Neural cell (in vitro differentiated cells): ENCODE data around the gene SRF. TPM values are rescaled to one million over a fixed set of nuclear protein-coding genes. Genes with fewer than 3 reads are reported as not detected.
A peak's percentile ranks its signal among the peaks of the same experiment; 100 is the strongest.

Experiments
- H2AFZ ChIP-seq: fragments of 200-600, 300-800 bp; sonication (generic), shearing (Covaris generic); 2 replicates; pipeline ENCODE4 v1.6.0; 2014; ENCODE audit warnings: low read depth, mild to moderate bottlenecking, antibody characterized with exemption, low read length, moderate library complexity
- H3F3A ChIP-seq: fragments of 200-600 bp; shearing (Covaris generic); 2 replicates; pipeline ENCODE4 v1.6.1; 2016; ENCODE audit warnings: mild to moderate bottlenecking, moderate library complexity, mixed read lengths, antibody characterized with exemption, low read length; ENCODE audit not compliant: insufficient read depth, poor library complexity, severe bottlenecking
- H3K27ac ChIP-seq: fragments of 200-600, 300-800 bp; sonication (generic), shearing (Covaris generic); 2 replicates; pipeline ENCODE4 v1.5.1; 2014; ENCODE audit warnings: mild to moderate bottlenecking, low read length, moderate library complexity
- H3K27me3 ChIP-seq: fragments of 300-800, 200-600 bp; sonication (generic), shearing (Covaris generic); 2 replicates; pipeline ENCODE4 v1.6.0; 2014; ENCODE audit warnings: mild to moderate bottlenecking, low read depth, low read length, moderate library complexity; ENCODE audit not compliant: insufficient read depth
- H3K36me3 ChIP-seq: fragments of 300-800, 200-600 bp; sonication (generic), shearing (Covaris generic); 2 replicates; pipeline ENCODE4 v1.5.1; 2014; ENCODE audit warnings: mild to moderate bottlenecking, antibody characterized with exemption, low read length, moderate library complexity; ENCODE audit not compliant: insufficient read depth
- H3K4me2 ChIP-seq: fragments of 300-800, 200-600 bp; sonication (generic), shearing (Covaris generic); 2 replicates; pipeline ENCODE4 v1.6.0; 2014; ENCODE audit warnings: mild to moderate bottlenecking, low read length
- H3K4me3 ChIP-seq: fragments of 300-800, 200-600 bp; sonication (generic), shearing (Covaris generic); 2 replicates; pipeline ENCODE4 v1.5.1; 2014; ENCODE audit warnings: mild to moderate bottlenecking, low read length, moderate library complexity
- H3K79me2 ChIP-seq: fragments of 200-600 bp; shearing (Covaris generic); replicated peaks from 2 replicates; pipeline ENCODE4 v1.6.0; 2014; ENCODE audit warnings: mild to moderate bottlenecking, low read length, moderate library complexity; ENCODE audit not compliant: insufficient read depth
- H3K9ac ChIP-seq: fragments of 300-800, 200-600 bp; sonication (generic), shearing (Covaris generic); 2 replicates; pipeline ENCODE4 v1.6.1; 2016; ENCODE audit warnings: mild to moderate bottlenecking, low read length, mixed read lengths
- H3K9me2 ChIP-seq: fragments of 200-600 bp; shearing (Covaris generic); 2 replicates; pipeline ENCODE4 v1.6.1; 2016; ENCODE audit warnings: mild to moderate bottlenecking, low read length, mixed read lengths; ENCODE audit not compliant: insufficient read depth
- H3K9me3 ChIP-seq: fragments of 200-600, 300-800 bp; sonication (generic), shearing (Covaris generic); 2 replicates; pipeline ENCODE4 v1.6.1; 2016; ENCODE audit warnings: mild to moderate bottlenecking, mixed run types, low read length, moderate library complexity, mixed read lengths
- H4K20me1 ChIP-seq: fragments of 200-600 bp; shearing (Covaris generic); 2 replicates; pipeline ENCODE4 v1.6.1; 2016; ENCODE audit warnings: mild to moderate bottlenecking, mixed run types; ENCODE audit not compliant: insufficient read depth
- CTCF ChIP-seq: fragments of 450-650 bp; IDR thresholded peaks from 2 replicates; pipeline ENCODE4 v1.5.1; 2014; ENCODE audit warnings: antibody characterized with exemption, mild to moderate bottlenecking, moderate library complexity; ENCODE audit not compliant: poor library complexity, severe bottlenecking
- EP300 ChIP-seq: fragments of 450-650 bp; conservative IDR thresholded peaks from 2 replicates; pipeline ENCODE4 v1.6.1; 2014; ENCODE audit warnings: antibody characterized with exemption, mild to moderate bottlenecking, moderate library complexity; ENCODE audit not compliant: poor library complexity, severe bottlenecking
- EZH2 ChIP-seq: fragments of 200-600, 300-800 bp; shearing (Covaris generic), sonication (generic); IDR thresholded peaks from 2 replicates; pipeline ENCODE4 v1.6.1; 2014; ENCODE audit warnings: antibody characterized with exemption, low read length, borderline replicate concordance, mild to moderate bottlenecking; ENCODE audit not compliant: insufficient read depth, poor library complexity, severe bottlenecking
- MXI1 ChIP-seq: fragments of 450-650 bp; conservative IDR thresholded peaks from 2 replicates; pipeline ENCODE4 v1.6.1; 2014; ENCODE audit warnings: antibody characterized with exemption, mild to moderate bottlenecking; ENCODE audit not compliant: poor library complexity, severe bottlenecking
- POLR2AphosphoS5 ChIP-seq: IDR thresholded peaks from 2 replicates; pipeline ENCODE4 v1.6.1; 2012
- RAD21 ChIP-seq: fragments of 450-650 bp; conservative IDR thresholded peaks from 2 replicates; pipeline ENCODE4 v1.6.1; 2014; ENCODE audit warnings: antibody characterized with exemption, mild to moderate bottlenecking, moderate library complexity
- REST ChIP-seq: IDR thresholded peaks from 2 replicates; pipeline ENCODE4 v1.6.1; 2012; ENCODE audit warnings: borderline replicate concordance
- SMC3 ChIP-seq: fragments of 450-650 bp; conservative IDR thresholded peaks from 2 replicates; pipeline ENCODE4 v1.6.1; 2014; ENCODE audit warnings: antibody characterized with exemption, mild to moderate bottlenecking, moderate library complexity; ENCODE audit not compliant: poor library complexity
- TAF1 ChIP-seq: IDR thresholded peaks from 2 replicates; pipeline ENCODE4 v1.6.1; 2012; ENCODE audit warnings: low read depth
- polyA plus RNA-seq: library from polyadenylated mRNA; depleted of rRNA; stranded (reverse); fragments of >200 nt; gene quantifications from 2 replicates; pipeline ENCODE4 v1.2.3, GENCODE V29; 2014

The SRF gene
- polyA plus RNA-seq, 1 donor from 2014 or later = 24.8 TPM

- no peaks in the 10 kb centered on the region for H3K9me2 ChIP-seq
- H3K9ac ChIP-seq = peak overlapping the region; percentile 47
- peak overlapping the region; percentile 36 for H3K4me3 ChIP-seq
- no peaks in the 10 kb centered on the region for H3K79me2 ChIP-seq
- H2AFZ ChIP-seq = peak overlapping the region; percentile 24
- no peaks in the 10 kb centered on the region for H3F3A ChIP-seq
- H3K36me3 ChIP-seq = no peaks in the 10 kb centered on the region
- H3K27ac ChIP-seq = peak overlapping the region; percentile 32
- no peaks in the 10 kb centered on the region for H3K9me3 ChIP-seq
- TF ChIP-seq EP300 (no peak), EZH2 (no peak), SMC3 (peak; percentile 98), POLR2AphosphoS5 (no peak), CTCF (peak; percentile 99), MXI1 (peak; percentile 67), REST (no peak), TAF1 (peak; percentile 22), RAD21 (peak; percentile 99)
- H4K20me1 ChIP-seq = no peaks in the 10 kb centered on the region
- H3K27me3 ChIP-seq = no peaks in the 10 kb centered on the region
- H3K4me2 ChIP-seq = no peak overlapping the region
Observed at GRCh38 chr6:43143235-43144128, 27.6 kb upstream of the SRF start.

- H3K79me2 ChIP-seq = no peaks in the 10 kb centered on the region
- H3K9me3 ChIP-seq = no peaks in the 10 kb centered on the region
- H3K9ac ChIP-seq = no peak overlapping the region
- no peaks in the 10 kb centered on the region for H3K36me3 ChIP-seq
- no peaks in the 10 kb centered on the region for H4K20me1 ChIP-seq
- no peak overlapping the region for H3K4me2 ChIP-seq
- no peak overlapping the region for H2AFZ ChIP-seq
- no peak for TF ChIP-seq SMC3
- no peak for TF ChIP-seq RAD21
- no peak for TF ChIP-seq CTCF
- no peak for TF ChIP-seq TAF1
- TF ChIP-seq EZH2 = no peak
- no peak for TF ChIP-seq MXI1
- no peak overlapping the region for H3K4me3 ChIP-seq
- H3K9me2 ChIP-seq = no peaks in the 10 kb centered on the region
- no peaks in the 10 kb centered on the region for H3K27me3 ChIP-seq
- H3K27ac ChIP-seq = no peak overlapping the region
- no peaks in the 10 kb centered on the region for H3F3A ChIP-seq
Observed at GRCh38 chr6:43144879-43145278, 26.2 kb upstream of the SRF start.
